GM23338 (cell line): Measurements from ENCODE around the gene CDK14. TPM values are rescaled to one million over a fixed set of nuclear protein-coding genes. Genes with fewer than 3 reads are reported as not detected.

Source experiments
- ATAC-seq: fragments of 200-7000 bp; cut with Tn5 transposase; 3 replicates; pipeline ENCODE4 v1.9.1; 2020
- DNase-seq: peaks from one replicate; pipeline ENCODE4 v3.0.0-alpha.2; 2015; ENCODE audit warnings: low spot score
- H2AFZ ChIP-seq: fragments of 200-600 bp; sonication (generic); 2 replicates; pipeline ENCODE4 v1.8.0; 2016; ENCODE audit warnings: antibody characterized with exemption, mild to moderate bottlenecking, moderate library complexity
- H3F3A ChIP-seq: fragments of 200-600 bp; sonication (generic); replicated peaks from 2 replicates; pipeline ENCODE4 v1.8.0; 2017; ENCODE audit warnings: antibody characterized with exemption, mixed run types, low read depth
- H3K27ac ChIP-seq: fragments of 200-600 bp; sonication (generic); 2 replicates; pipeline ENCODE4 v1.6.1; 2016; ENCODE audit warnings: low read depth
- H3K27me3 ChIP-seq: fragments of 200-600 bp; sonication (generic); 2 replicates; pipeline ENCODE4 v1.8.0; 2016; ENCODE audit warnings: mild to moderate bottlenecking, mixed run types, moderate library complexity; ENCODE audit not compliant: insufficient read depth
- H3K36me3 ChIP-seq: fragments of 200-600 bp; sonication (generic); 2 replicates; pipeline ENCODE4 v1.8.0; 2016; ENCODE audit warnings: mild to moderate bottlenecking; ENCODE audit not compliant: insufficient read depth
- H3K4me1 ChIP-seq: fragments of 200-600 bp; sonication (generic); 2 replicates; pipeline ENCODE4 v1.8.0; 2016; ENCODE audit warnings: mild to moderate bottlenecking, moderate library complexity; ENCODE audit not compliant: insufficient read depth
- H3K4me2 ChIP-seq: fragments of 200-600 bp; sonication (generic); 2 replicates; pipeline ENCODE4 v1.7.1; 2017; ENCODE audit warnings: mixed run types
- H3K4me3 ChIP-seq: fragments of 200-600 bp; sonication (generic); 2 replicates; pipeline ENCODE4 v1.6.1; 2016; ENCODE audit warnings: mixed run types
- H3K79me2 ChIP-seq: fragments of 200-600 bp; sonication (generic); replicated peaks from 2 replicates; pipeline ENCODE4 v1.8.0; 2017; ENCODE audit warnings: mild to moderate bottlenecking; ENCODE audit not compliant: insufficient read depth
- H3K9me2 ChIP-seq: fragments of 200-600 bp; sonication (generic); 2 replicates; pipeline ENCODE4 v1.8.0; 2017; ENCODE audit not compliant: insufficient read depth
- H4K20me1 ChIP-seq: fragments of 200-600 bp; sonication (generic); replicated peaks from 2 replicates; pipeline ENCODE4 v1.8.0; 2017; ENCODE audit warnings: mild to moderate bottlenecking; ENCODE audit not compliant: insufficient read depth
- H3K27ac Mint-ChIP-seq: 2 replicates; pipeline ENCODE4 v1.8.0; 2020; ENCODE audit warnings: inconsistent platforms, mild to moderate bottlenecking, moderate library complexity, mixed read lengths
- H3K27me3 Mint-ChIP-seq: 3 replicates; pipeline ENCODE4 v1.8.0; 2022; ENCODE audit warnings: low read depth, mild to moderate bottlenecking, moderate library complexity, mixed read lengths, inconsistent platforms; ENCODE audit not compliant: insufficient read depth, poor library complexity
- H3K36me3 Mint-ChIP-seq: 3 replicates; pipeline ENCODE4 v1.8.0; 2021; ENCODE audit warnings: low read depth, mild to moderate bottlenecking, inconsistent platforms, moderate library complexity, mixed read lengths
- H3K4me1 Mint-ChIP-seq: 3 replicates; pipeline ENCODE4 v1.8.0; 2020; ENCODE audit warnings: mild to moderate bottlenecking, inconsistent platforms, mixed read lengths
- H3K4me3 Mint-ChIP-seq: 3 replicates; pipeline ENCODE4 v1.8.0; 2021; ENCODE audit warnings: moderate library complexity, mild to moderate bottlenecking, inconsistent platforms, mixed read lengths
- H3K9me3 Mint-ChIP-seq: 3 replicates; pipeline ENCODE4 v1.8.0; 2020; ENCODE audit warnings: moderate library complexity, mild to moderate bottlenecking, inconsistent platforms, mixed read lengths
- NANOG ChIP-seq: IDR thresholded peaks from 2 replicates; pipeline ENCODE4 v1.6.1; 2016; ENCODE audit warnings: antibody characterized with exemption, borderline replicate concordance
- polyA plus RNA-seq: library from polyadenylated mRNA; unstranded; fragments of >200 nt; fragmentation: Nextera tagmentation; extraction: Ambion mirVana; gene quantifications from 2 replicates; pipeline ENCODE4 v1.2.1, GENCODE V29; 2016
- total RNA-seq: library from RNA; depleted of rRNA; stranded (reverse); fragments of >200 nt; shearing (Covaris generic); gene quantifications from 2 replicates; pipeline ENCODE4 v1.2.3, GENCODE V29; 2014
- TF ChIP-seq, protein P1 (sequence below), 2 experiments: fragments of 200-600 bp in 1 of 2; sonication (generic) in 1 of 2; conservative IDR thresholded peaks; 2 replicates each; pipeline versions ENCODE4 v1.5.1 to v1.6.1; 2016 to 2017; ENCODE audit warnings: antibody characterized with exemption in 2 of 2, low read depth in 2 of 2, mild to moderate bottlenecking in 2 of 2, moderate library complexity in 1 of 2
- TF ChIP-seq, protein P2 (sequence below): IDR thresholded peaks from 2 replicates; pipeline ENCODE4 v1.6.1; 2016; ENCODE audit warnings: antibody characterized with exemption
- TF ChIP-seq, protein P3 (sequence below): IDR thresholded peaks from one replicate; pipeline ENCODE4 v1.6.1; 2018; ENCODE audit warnings: antibody characterized with exemption; ENCODE audit not compliant: unreplicated experiment

The CDK14 gene
- total and polyA plus RNA-seq, 2 experiments from 2014 or later, result 11.2 to 24.0 TPM

DNA sequence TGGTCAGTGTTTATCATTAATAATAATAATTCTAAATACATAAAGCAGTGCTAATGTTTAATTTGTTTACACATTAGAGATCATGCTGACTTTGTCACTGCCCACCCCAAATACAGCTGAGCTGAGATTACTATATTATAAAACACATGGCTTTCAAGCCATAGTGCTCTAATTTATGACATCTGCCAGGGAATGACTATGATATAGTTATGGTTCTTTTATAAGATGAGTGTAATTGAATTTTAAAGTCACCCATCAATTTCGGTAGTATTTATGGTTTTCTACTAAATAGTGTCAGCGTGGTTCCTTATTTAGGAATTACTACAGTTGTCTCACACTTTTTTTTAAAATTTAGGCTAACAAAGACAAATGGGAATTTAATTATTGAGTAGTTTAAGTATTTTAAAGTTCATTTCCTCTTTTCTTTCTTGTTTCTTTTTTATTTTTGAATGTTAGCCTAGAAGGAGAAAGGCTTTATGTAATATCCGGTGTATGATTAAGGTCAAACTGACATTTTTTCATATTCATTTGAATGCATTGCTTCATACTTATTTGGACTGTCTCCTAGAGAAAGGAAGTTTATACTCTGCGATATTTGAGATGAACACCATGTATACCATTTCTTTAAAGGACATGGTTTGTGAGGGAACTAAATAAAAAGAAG is 3.9 kb downstream of the CDK14 start (continued):
- TF ChIP-seq, protein P1, sequence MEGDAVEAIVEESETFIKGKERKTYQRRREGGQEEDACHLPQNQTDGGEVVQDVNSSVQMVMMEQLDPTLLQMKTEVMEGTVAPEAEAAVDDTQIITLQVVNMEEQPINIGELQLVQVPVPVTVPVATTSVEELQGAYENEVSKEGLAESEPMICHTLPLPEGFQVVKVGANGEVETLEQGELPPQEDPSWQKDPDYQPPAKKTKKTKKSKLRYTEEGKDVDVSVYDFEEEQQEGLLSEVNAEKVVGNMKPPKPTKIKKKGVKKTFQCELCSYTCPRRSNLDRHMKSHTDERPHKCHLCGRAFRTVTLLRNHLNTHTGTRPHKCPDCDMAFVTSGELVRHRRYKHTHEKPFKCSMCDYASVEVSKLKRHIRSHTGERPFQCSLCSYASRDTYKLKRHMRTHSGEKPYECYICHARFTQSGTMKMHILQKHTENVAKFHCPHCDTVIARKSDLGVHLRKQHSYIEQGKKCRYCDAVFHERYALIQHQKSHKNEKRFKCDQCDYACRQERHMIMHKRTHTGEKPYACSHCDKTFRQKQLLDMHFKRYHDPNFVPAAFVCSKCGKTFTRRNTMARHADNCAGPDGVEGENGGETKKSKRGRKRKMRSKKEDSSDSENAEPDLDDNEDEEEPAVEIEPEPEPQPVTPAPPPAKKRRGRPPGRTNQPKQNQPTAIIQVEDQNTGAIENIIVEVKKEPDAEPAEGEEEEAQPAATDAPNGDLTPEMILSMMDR (conservative IDR thresholded peaks at IDR 0.05; ENCODE audit: low read depth in 2 of 2), result no peak
- TF ChIP-seq, protein P2, sequence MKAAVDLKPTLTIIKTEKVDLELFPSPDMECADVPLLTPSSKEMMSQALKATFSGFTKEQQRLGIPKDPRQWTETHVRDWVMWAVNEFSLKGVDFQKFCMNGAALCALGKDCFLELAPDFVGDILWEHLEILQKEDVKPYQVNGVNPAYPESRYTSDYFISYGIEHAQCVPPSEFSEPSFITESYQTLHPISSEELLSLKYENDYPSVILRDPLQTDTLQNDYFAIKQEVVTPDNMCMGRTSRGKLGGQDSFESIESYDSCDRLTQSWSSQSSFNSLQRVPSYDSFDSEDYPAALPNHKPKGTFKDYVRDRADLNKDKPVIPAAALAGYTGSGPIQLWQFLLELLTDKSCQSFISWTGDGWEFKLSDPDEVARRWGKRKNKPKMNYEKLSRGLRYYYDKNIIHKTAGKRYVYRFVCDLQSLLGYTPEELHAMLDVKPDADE, result no peak

DNA sequence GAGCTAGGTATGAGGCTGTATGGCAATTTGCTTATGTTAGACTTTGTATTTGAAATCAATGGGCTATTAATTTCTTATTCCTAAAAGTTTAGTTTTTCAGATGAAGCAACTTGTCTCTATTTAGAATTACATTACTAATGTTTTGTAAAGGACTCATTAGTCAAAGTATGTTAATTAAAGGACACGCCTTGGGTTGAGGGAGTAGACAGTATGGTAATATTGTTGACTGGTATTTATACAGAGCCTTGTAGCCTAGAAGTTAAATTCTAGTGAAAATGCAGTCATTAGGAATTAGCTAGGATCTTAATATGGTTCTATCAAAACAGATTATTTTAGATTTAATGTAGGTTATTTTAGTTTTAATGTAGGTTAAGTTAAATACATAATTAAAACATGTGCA is 6.2 kb downstream of the CDK14 start:
- Histone ChIP-seq H3K9me2 (no peaks in the 10 kb centered on the region), H3K36me3 (no peaks in the 10 kb centered on the region), H2AFZ (no peak overlapping the region), H3K4me3 (no peak overlapping the region), H3K27ac (no peak overlapping the region), H3K4me1 (peaks cover 50% of the 10 kb centered on the region), H4K20me1 (peaks cover 5% of the 10 kb centered on the region; the same call in 1 of the 2 replicates), H3K4me2 (0 out of 2 replicates have a peak overlapping the region, but pooled peaks have one; percentile 21), H3F3A (no peaks in the 10 kb centered on the region), H3K27me3 (peaks cover 6% of the 10 kb centered on the region), H3K79me2 (peaks cover 92% of the 10 kb centered on the region)
- no peaks in the 10 kb centered on the region for H3K27me3 Mint-ChIP-seq
- no peak for TF ChIP-seq NANOG
- ATAC-seq (no peak), DNase-seq (no peak)
- H3K4me1 Mint-ChIP-seq, result peaks cover 54% of the 10 kb centered on the region
- H3K4me3 Mint-ChIP-seq, result no peak overlapping the region
- no peaks in the 10 kb centered on the region for H3K9me3 Mint-ChIP-seq
- no peaks in the 10 kb centered on the region; the same call in 2 of the 3 replicates for H3K36me3 Mint-ChIP-seq
- H3K27ac Mint-ChIP-seq, result no peak overlapping the region

DNA sequence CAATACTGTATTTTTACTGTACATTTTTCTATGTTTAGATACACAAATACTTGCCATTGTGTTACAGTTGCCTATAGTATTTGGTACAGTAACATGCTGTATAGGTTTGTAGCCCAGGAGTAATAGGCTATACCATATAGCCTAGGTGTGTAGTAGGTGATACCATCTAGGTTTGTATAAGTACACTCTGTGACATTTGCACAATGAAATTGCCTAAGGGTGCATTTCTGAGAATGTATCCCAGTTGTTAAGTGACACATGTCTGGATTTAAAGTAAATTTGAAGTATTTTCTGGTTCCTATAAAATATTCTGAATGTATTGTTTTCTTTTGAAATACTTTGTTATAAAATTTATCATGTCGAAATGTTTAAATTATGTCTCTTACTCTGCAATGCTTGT is 7.2 kb downstream of the CDK14 start:
- Mint-ChIP-seq H3K9me3 (no peaks in the 10 kb centered on the region), H3K36me3 (no peaks in the 10 kb centered on the region), H3K27me3 (no peaks in the 10 kb centered on the region), H3K27ac (no peak overlapping the region), H3K4me3 (no peak overlapping the region), H3K4me1 (peaks cover 46% of the 10 kb centered on the region)
- TF ChIP-seq, protein P3, sequence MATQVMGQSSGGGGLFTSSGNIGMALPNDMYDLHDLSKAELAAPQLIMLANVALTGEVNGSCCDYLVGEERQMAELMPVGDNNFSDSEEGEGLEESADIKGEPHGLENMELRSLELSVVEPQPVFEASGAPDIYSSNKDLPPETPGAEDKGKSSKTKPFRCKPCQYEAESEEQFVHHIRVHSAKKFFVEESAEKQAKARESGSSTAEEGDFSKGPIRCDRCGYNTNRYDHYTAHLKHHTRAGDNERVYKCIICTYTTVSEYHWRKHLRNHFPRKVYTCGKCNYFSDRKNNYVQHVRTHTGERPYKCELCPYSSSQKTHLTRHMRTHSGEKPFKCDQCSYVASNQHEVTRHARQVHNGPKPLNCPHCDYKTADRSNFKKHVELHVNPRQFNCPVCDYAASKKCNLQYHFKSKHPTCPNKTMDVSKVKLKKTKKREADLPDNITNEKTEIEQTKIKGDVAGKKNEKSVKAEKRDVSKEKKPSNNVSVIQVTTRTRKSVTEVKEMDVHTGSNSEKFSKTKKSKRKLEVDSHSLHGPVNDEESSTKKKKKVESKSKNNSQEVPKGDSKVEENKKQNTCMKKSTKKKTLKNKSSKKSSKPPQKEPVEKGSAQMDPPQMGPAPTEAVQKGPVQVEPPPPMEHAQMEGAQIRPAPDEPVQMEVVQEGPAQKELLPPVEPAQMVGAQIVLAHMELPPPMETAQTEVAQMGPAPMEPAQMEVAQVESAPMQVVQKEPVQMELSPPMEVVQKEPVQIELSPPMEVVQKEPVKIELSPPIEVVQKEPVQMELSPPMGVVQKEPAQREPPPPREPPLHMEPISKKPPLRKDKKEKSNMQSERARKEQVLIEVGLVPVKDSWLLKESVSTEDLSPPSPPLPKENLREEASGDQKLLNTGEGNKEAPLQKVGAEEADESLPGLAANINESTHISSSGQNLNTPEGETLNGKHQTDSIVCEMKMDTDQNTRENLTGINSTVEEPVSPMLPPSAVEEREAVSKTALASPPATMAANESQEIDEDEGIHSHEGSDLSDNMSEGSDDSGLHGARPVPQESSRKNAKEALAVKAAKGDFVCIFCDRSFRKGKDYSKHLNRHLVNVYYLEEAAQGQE, result no peak
- TF ChIP-seq NANOG, result no peak
- H4K20me1 ChIP-seq, result peaks cover 5% of the 10 kb centered on the region; the same call in 1 of the 2 replicates
- H3K27me3 ChIP-seq, result no peaks in the 10 kb centered on the region
- peaks cover 92% of the 10 kb centered on the region for H3K79me2 ChIP-seq
- H3K4me2 ChIP-seq, result no peak overlapping the region
- no peaks in the 10 kb centered on the region for H3K9me2 ChIP-seq
- DNase-seq (no peak), ATAC-seq (no peak)
- no peak overlapping the region for H3K27ac ChIP-seq
- H3K4me1 ChIP-seq, result peaks cover 43% of the 10 kb centered on the region
- H3K36me3 ChIP-seq, result no peaks in the 10 kb centered on the region
- no peak overlapping the region for H2AFZ ChIP-seq
- no peak overlapping the region for H3K4me3 ChIP-seq
- H3F3A ChIP-seq, result no peaks in the 10 kb centered on the region
